ENCODE results near the gene STON2. TPM values are rescaled to one million over a fixed set of nuclear protein-coding genes. Genes with fewer than 3 reads are reported as not detected.

STON2 gene
- total and polyA plus RNA-seq, 2 of the 13 experiments (the other 11 are each of a cell fraction or from before 2014, with no cell fraction given), result 2.1 to 11.0 TPM

DNA sequence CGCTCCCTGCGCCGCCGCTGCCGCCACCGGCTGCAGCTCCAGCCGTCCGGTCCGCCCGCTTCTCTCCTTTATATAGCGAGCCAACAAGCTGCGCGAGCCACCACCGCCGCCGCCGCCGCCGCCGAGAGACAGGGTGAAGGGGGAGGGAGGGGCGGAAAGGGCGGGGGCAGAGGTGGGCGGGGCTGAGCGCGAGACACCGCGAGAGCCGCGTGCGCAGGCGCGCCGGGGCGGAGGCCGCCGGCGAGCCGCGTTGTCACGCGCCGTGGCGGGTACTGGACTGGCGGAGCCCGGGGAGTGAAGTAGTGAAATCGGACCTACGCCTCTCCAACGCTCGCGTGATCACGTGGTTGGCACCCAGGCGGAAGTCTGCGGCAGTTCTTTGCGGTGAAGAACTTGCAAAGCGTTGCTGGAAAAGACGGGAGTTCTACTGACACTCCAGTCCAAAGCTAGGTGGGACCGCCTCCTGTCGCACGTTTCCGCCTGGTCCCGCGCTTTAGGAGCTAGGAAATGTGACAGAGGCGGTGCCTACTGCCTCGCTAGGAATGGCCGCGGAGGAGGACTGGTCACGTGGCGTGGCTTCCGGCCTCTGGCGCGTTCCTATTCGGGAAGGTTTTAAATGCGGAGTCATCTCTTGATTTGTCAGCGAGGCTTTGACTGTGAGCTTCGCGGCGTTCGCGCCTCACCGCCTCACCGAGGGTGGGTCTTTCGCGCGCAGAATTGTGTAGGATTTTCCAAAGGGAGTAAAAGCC is 179.1 kb downstream of the STON2 start, which contains the start of gene GTF2A1 (continued):
- TF ChIP-seq, protein P1, sequence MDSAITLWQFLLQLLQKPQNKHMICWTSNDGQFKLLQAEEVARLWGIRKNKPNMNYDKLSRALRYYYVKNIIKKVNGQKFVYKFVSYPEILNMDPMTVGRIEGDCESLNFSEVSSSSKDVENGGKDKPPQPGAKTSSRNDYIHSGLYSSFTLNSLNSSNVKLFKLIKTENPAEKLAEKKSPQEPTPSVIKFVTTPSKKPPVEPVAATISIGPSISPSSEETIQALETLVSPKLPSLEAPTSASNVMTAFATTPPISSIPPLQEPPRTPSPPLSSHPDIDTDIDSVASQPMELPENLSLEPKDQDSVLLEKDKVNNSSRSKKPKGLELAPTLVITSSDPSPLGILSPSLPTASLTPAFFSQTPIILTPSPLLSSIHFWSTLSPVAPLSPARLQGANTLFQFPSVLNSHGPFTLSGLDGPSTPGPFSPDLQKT (CRISPR knock-in tag; IDR thresholded peaks at IDR 0.05; ENCODE audit: borderline replicate concordance), result peak; percentile 80; the same call in 1 of the 2 replicates
- peak; percentile 40; the same call in 1 of the 2 replicates for TF ChIP-seq MED13 (CRISPR knock-in tag; IDR thresholded peaks at IDR 0.05)
- no peak for TF ChIP-seq SMARCC2 (IDR thresholded peaks at IDR 0.05)
- no peak for TF ChIP-seq SUZ12 (IDR thresholded peaks at IDR 0.05; ENCODE audit: low read depth, low read length)
- no peak for TF ChIP-seq ZNF878 (CRISPR knock-in tag; IDR thresholded peaks at IDR 0.05)
- TF ChIP-seq MEIS1 (CRISPR knock-in tag; IDR thresholded peaks at IDR 0.05; ENCODE audit: borderline replicate concordance), result peak; percentile 68; the same call in 1 of the 2 replicates
- TF ChIP-seq POLR2G (IDR thresholded peaks at IDR 0.05; ENCODE audit: low read depth, low read length), result peak; percentile 99
- TF ChIP-seq ZNF441 (CRISPR knock-in tag; IDR thresholded peaks at IDR 0.05; ENCODE audit: borderline replicate concordance), result peak; percentile 73; the same call in 1 of the 2 replicates
- peak; percentile 58 for TF ChIP-seq TEAD3 (CRISPR knock-in tag; optimal IDR thresholded peaks at IDR 0.05; ENCODE audit: borderline replicate concordance)
- TF ChIP-seq MED8 (CRISPR knock-in tag; IDR thresholded peaks at IDR 0.05; ENCODE audit: insufficient replicate concordance), result peak; percentile 55
- peak; percentile 74; the same call in 1 of the 2 replicates for TF ChIP-seq ZNF724P (CRISPR knock-in tag; IDR thresholded peaks at IDR 0.05; ENCODE audit: borderline replicate concordance)
- peak in 1 of 2 experiments; percentile 29; a peak in 1 of 4 replicates for TF ChIP-seq REST (IDR thresholded peaks at IDR 0.05; ENCODE audit: borderline replicate concordance in 1 of 2, low read depth in 1 of 2, low read length in 2 of 2)
- peak; percentile 41; the same call in 1 of the 2 replicates for TF ChIP-seq FOSL1 (CRISPR knock-in tag; IDR thresholded peaks at IDR 0.05; ENCODE audit: borderline replicate concordance)
- TF ChIP-seq ATF7-NPFF (CRISPR knock-in tag; IDR thresholded peaks at IDR 0.05; ENCODE audit: low read depth), result peak; percentile 89
- no peak for TF ChIP-seq JARID2 (CRISPR knock-in tag; IDR thresholded peaks at IDR 0.05; ENCODE audit: insufficient replicate concordance)
- TF ChIP-seq ZIK1 (CRISPR knock-in tag; IDR thresholded peaks at IDR 0.05; ENCODE audit: borderline replicate concordance, low read depth), result no peak
- peak; percentile 49; the same call in 1 of the 2 replicates for TF ChIP-seq RXRA (CRISPR knock-in tag; IDR thresholded peaks at IDR 0.05)
- TF ChIP-seq ZNF18 (CRISPR knock-in tag; IDR thresholded peaks at IDR 0.05; ENCODE audit: insufficient replicate concordance), result no peak
- TF ChIP-seq IRF1 (CRISPR knock-in tag; IDR thresholded peaks at IDR 0.05; ENCODE audit: low read depth), result no peak
- TF ChIP-seq PRPF4 (IDR thresholded peaks at IDR 0.05; ENCODE audit: low read depth, low read length, poor library complexity, severe bottlenecking), result no peak
- TF ChIP-seq ZNF235 (CRISPR knock-in tag; IDR thresholded peaks at IDR 0.05; ENCODE audit: borderline replicate concordance), result no peak
- no peak for TF ChIP-seq ZNF234 (CRISPR knock-in tag; conservative IDR thresholded peaks at IDR 0.05)
